A673 (cell line): ENCODE measurements around the gene TRAF7. TPM values are rescaled to one million over a fixed set of nuclear protein-coding genes. Genes with fewer than 3 reads are reported as not detected.

Source experiments
- BruUV-seq: library from RNA; stranded (reverse); fragments of 400-500 nt; replicated peaks from 2 replicates; lab custom pipeline; 2021; lab: Mats Ljungman, UMichigan
- CTCF ChIA-PET: fragments of 300-600 bp; sonication (Branson Sonifier 250); formaldehyde crosslinking; loops from one replicate; lab custom pipeline; 2022; ENCODE audit warnings: antibody characterized with exemption; lab: Charles Lee
- POLR2A ChIA-PET: fragments of 300-600 bp; sonication (Branson Sonifier 250); formaldehyde crosslinking; loops from one replicate; lab custom pipeline; 2022; ENCODE audit warnings: antibody characterized with exemption; ENCODE audit not compliant: low non-redundant PET; lab: Charles Lee
- DNase-seq: peaks from one replicate; pipeline ENCODE4 v3.0.0-alpha.2; 2015; ENCODE audit warnings: low spot score
- H3K27ac ChIP-seq: fragments of 200-600 bp; sonication (generic); 2 replicates; pipeline ENCODE4 v1.5.1; 2016; ENCODE audit warnings: mixed run types, low read depth, mild to moderate bottlenecking, mixed read lengths, antibody characterized with exemption, low read length; ENCODE audit not compliant: poor library complexity, severe bottlenecking
- H3K27me3 ChIP-seq: fragments of 200-600 bp; sonication (generic); replicated peaks from 2 replicates; pipeline ENCODE4 v1.6.1; 2017; ENCODE audit warnings: mixed run types, low read depth, mild to moderate bottlenecking, mixed read lengths, antibody characterized with exemption, low read length; ENCODE audit not compliant: insufficient read depth, poor library complexity
- H3K36me3 ChIP-seq: fragments of 200-600 bp; sonication (generic); 2 replicates; pipeline ENCODE4 v1.6.1; 2016; ENCODE audit warnings: mixed run types, mild to moderate bottlenecking, mixed read lengths, antibody characterized with exemption, low read length; ENCODE audit not compliant: insufficient read depth, poor library complexity, severe bottlenecking
- H3K4me1 ChIP-seq: fragments of 200-600 bp; sonication (generic); 2 replicates; pipeline ENCODE4 v1.6.1; 2017; ENCODE audit warnings: mixed run types, mild to moderate bottlenecking, mixed read lengths, antibody characterized with exemption, low read length; ENCODE audit not compliant: insufficient read depth, poor library complexity, severe bottlenecking
- H3K4me3 ChIP-seq: fragments of 200-600 bp; sonication (generic); 2 replicates; pipeline ENCODE4 v1.5.1; 2016; ENCODE audit warnings: low read depth, mixed run types, mild to moderate bottlenecking, mixed read lengths, low read length; ENCODE audit not compliant: poor library complexity, severe bottlenecking
- H3K9me3 ChIP-seq: fragments of 200-600 bp; sonication (generic); 2 replicates; pipeline ENCODE4 v1.6.1; 2016; ENCODE audit warnings: mixed run types, low read depth, mild to moderate bottlenecking, mixed read lengths, antibody characterized with exemption, low read length; ENCODE audit not compliant: poor library complexity, severe bottlenecking
- EZH2 ChIP-seq: fragments of 200-600 bp; sonication (generic); IDR thresholded peaks from 2 replicates; pipeline ENCODE4 v1.6.1; 2017; ENCODE audit warnings: borderline replicate concordance, low read depth, mild to moderate bottlenecking, mixed read lengths, antibody characterized with exemption, low read length; ENCODE audit not compliant: poor library complexity, severe bottlenecking
- intact Hi-C: fragments of 100-400 bp; cut with micrococcal nuclease; formaldehyde crosslinking; loops from one replicate; pipeline ENCODE4 v1.10.0; 2022; ENCODE audit not compliant: unreplicated experiment
- total RNA-seq: library from RNA; stranded (reverse); gene quantifications from 2 replicates; pipeline ENCODE4 v1.2.3, GENCODE V29; 2021
- TF ChIP-seq, protein P1 (sequence below): fragments of 300-800, 200-600 bp; sonication (generic); conservative IDR thresholded peaks from 2 replicates; pipeline ENCODE4 v1.5.1; 2017; ENCODE audit warnings: low read depth, mild to moderate bottlenecking, antibody characterized with exemption, low read length, moderate library complexity, mixed read lengths

Gene TRAF7
- total RNA-seq, 1 experiment from 2014 or later: 96.7 TPM

DNA sequence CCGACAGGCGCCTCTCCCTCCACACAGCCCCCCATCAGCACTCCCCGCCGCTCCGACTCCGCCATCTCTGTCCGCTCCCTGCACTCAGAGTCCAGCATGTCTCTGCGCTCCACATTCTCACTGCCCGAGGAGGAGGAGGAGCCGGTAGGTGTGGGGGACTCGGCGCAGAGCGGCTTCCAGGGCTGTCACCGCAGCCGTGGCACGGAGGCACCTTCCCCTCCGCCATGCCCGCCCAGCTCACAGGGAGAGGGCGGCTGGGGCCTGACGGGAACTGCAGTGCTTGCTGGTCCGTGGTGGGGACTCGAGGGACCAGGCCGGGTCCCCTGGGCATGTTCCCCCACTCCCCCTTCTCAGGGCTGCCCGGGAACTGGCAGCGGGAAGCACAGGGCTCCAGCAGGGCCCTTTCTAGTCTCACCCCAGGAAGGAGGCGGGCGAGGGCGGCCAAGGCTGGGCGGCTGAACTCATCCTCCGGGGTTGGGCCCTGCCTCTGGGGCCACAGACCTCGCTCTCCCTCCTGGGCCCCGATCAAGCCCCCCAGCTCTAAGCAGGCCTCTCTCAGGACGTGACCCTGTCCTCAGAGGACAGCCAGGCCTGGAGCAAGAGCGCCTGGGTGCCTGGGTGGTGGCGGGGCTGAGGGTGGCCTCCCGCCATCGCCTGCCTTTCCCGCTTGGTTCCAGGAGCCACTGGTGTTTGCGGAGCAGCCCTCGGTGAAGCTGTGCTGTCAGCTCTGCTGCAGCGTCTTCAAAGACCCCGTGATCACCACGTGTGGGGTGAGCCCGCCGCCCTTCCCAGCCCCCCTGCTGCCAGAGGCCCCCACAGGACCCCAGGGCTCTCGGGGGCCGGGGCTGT, 15.2 kb downstream of the TRAF7 start:
- H3K9me3 ChIP-seq: no peaks in the 10 kb centered on the region
- H3K27ac ChIP-seq: no peak overlapping the region
- H3K4me1 ChIP-seq: no peaks in the 10 kb centered on the region
- intact Hi-C loops: no loop called here
- peaks cover 26% of the 10 kb centered on the region for H3K36me3 ChIP-seq
- no peak for DNase-seq
- BruUV-seq: no TSS peak
- H3K4me3 ChIP-seq: no peak overlapping the region
- no peaks in the 10 kb centered on the region for H3K27me3 ChIP-seq
- TF ChIP-seq, protein P1, sequence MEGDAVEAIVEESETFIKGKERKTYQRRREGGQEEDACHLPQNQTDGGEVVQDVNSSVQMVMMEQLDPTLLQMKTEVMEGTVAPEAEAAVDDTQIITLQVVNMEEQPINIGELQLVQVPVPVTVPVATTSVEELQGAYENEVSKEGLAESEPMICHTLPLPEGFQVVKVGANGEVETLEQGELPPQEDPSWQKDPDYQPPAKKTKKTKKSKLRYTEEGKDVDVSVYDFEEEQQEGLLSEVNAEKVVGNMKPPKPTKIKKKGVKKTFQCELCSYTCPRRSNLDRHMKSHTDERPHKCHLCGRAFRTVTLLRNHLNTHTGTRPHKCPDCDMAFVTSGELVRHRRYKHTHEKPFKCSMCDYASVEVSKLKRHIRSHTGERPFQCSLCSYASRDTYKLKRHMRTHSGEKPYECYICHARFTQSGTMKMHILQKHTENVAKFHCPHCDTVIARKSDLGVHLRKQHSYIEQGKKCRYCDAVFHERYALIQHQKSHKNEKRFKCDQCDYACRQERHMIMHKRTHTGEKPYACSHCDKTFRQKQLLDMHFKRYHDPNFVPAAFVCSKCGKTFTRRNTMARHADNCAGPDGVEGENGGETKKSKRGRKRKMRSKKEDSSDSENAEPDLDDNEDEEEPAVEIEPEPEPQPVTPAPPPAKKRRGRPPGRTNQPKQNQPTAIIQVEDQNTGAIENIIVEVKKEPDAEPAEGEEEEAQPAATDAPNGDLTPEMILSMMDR: no peak
- TF ChIP-seq EZH2: no peak
- POLR2A ChIA-PET: interaction anchor here (0.6 kb wide), 1 partner anchor 25 kb away, joined by 4 read pairs; no protein-coding TSS in a partner anchor
- CTCF ChIA-PET: no interaction called here

DNA sequence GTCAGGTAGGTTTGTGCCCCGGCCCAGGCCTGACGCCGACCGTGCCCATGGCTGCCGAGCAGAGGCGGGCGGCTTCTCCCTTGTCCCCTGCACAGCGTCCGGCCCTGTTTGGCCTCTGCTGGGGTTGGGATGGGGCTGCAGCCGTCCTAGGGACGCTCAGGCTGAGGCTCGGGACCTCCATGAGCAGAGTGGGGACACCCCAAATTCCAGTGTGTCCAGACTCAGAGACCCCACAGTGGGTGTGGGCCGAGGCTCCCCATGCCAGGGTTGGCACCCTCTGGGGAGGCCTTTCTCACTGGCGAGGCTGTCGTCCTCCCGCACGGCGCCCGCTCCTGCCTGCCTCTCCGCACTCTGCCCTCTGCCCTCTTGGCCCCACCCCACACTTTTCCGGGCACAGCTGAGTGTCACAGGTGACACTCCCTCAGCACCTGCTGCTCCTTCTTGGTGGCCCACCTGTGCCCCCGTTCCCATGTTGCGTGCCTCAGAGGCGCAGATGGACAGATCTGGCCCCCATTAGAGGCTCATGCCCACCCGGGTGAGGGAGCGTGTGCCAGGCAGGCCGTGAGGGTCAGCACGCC, 16.1 kb downstream of the TRAF7 start:
- CTCF ChIA-PET: no interaction called here
- no peak overlapping the region for H3K4me3 ChIP-seq
- H3K9me3 ChIP-seq: no peaks in the 10 kb centered on the region
- no peaks in the 10 kb centered on the region for H3K4me1 ChIP-seq
- POLR2A ChIA-PET: no interaction called here
- peaks cover 28% of the 10 kb centered on the region for H3K36me3 ChIP-seq
- intact Hi-C loops: no loop called here
- H3K27me3 ChIP-seq: no peaks in the 10 kb centered on the region
- no peak for DNase-seq
- H3K27ac ChIP-seq: no peak overlapping the region
- BruUV-seq: no TSS peak
- TF ChIP-seq EZH2: no peak

DNA sequence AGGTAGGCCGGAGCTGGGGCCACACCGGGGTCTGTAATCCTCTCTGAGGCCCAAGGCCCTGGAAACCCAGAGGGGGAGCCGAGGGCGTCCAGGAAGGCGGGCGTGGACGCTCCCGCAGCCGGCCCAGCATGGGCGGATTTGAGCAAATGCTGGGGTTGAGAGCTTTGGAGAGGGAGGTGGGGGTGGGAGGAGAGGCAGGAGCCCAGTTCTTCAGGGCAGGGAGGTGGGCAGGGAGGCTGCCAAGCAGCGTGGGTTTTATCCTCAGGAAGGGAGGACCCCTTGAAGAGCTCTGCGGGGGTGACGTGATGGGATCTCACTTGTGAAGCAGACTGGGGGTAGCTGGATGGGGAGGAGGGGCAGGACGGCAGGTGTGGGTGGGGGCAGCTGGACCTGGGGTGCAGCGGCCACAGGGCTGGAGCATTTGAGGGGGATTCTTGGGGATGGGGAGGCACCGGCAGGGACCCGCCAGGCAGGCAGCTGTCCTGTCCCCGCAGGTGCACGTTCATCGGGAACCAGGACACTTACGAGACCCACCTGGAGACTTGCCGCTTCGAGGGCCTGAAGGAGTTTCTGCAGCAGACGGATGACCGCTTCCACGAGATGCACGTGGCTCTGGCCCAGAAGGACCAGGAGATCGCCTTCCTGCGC, 17.2 kb downstream of the TRAF7 start:
- Histone ChIP-seq H3K4me3 (no peak overlapping the region), H3K27me3 (no peaks in the 10 kb centered on the region), H3K9me3 (no peaks in the 10 kb centered on the region), H3K4me1 (no peaks in the 10 kb centered on the region), H3K36me3 (peaks cover 28% of the 10 kb centered on the region), H3K27ac (no peak overlapping the region)
- intact Hi-C loops: no loop called here
- no peak for DNase-seq
- TF ChIP-seq EZH2: no peak
- TF ChIP-seq, protein P1: no peak
- POLR2A ChIA-PET: no interaction called here
- CTCF ChIA-PET: no interaction called here
- no TSS peak for BruUV-seq
